ENCODE measurements around the gene CDHR2.
A peak's percentile ranks its signal among the peaks of the same experiment; 100 is the strongest.

CDHR2 gene

DNA sequence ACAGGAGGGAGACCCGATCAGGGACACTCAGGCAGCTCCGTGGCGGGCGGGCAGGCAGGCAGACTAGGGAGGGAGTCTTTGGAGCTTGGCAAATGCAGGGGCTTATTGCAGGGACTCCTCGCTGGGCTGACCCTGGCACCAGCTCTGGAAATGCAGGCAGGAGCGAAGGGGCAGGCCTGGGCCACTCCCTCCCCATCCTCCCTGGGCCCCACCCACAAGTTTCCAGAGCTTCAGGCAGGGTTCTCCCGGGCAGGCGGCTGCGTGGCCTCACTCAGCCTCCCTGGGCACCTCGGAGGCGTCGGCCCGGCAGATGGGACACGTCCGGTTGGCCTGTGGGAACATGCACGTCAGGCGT lies 20.4 kb upstream of the CDHR2 start:
- no peak for DNase-seq (ENCODE audit: low read depth)

DNA sequence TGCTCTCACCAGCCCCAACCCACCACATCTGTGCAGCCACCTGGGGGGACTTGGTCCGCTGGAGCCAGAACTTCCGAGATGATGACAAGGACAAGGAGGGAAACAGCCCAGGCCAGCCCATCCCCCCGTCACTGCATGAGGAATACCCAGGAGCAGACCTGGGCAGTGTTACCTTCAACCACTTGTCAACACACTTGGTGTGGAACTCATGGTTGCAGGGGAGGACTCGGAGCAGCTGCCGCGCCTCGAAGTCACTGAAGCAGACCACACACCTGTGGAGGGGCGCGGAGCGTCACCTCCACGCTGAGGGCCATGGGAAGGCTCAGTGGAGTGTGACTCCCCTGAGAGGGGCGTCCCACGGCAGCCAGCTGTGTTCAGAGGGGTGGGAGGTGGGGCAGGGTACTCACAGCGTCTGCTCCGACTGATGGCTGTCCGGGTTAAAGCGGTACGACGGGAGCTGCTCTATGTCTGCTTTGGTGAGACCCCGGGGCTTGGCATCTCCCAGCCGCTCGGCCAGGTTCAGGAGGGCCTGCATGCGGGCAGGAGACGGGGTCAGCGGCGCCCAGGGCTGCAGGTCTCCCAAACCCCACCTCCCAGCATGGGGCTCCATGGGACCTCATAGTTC lies 19.9 kb upstream of the CDHR2 start:
- DNase-seq (ENCODE audit: low read depth) = no peak

DNA sequence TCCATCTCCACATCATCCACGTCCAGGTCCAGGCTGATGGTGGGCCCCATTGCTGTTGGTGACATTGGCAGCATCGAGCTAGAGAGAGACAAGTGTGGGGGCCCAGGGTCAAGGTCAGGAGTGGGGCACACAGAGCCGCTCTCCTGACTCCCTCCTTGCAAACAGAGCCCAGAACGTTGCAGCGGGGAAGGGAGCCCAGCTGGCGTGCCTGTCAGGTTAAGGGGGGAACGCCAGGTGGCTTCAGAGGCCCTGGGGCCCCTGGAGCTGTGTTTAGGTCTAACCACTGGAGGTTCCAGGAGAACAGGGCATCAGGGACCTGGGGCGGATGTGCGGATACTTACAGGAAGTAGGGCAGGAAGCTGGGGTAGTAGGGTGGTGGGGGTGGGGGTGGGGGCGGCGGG lies 19.4 kb upstream of the CDHR2 start:
- no peak for DNase-seq (ENCODE audit: low read depth)

DNA sequence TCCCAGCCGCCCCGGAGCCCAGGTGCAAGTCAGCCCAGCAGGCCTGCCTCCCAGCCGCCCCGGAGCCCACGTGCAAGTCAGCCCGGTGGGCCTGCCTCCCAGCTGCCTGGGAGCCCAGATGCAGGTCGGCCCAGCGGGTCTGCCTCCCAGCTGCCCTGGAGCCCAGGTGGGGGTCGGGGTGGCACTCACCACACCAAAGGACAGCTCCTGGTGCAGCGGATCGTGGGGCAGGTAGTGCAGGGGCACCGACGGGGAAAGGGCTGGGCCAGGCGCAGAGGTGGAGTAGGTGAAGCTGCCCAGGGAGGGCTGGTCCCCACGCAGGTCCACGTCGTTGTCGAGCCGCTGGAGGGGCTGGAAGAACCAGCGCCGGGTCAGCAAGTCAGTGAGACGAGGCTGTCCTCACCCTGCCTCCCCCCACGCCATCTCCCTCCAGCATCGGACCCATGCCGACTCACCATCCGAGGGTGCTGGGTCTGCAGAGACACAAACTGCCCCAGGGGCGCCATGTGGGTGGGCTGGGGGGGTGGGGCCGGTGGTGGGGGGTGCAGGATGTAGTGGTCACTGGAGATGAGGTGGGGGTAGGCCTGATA lies 18.7 kb upstream of the CDHR2 start:
- no peak for DNase-seq (ENCODE audit: low read depth)

DNA sequence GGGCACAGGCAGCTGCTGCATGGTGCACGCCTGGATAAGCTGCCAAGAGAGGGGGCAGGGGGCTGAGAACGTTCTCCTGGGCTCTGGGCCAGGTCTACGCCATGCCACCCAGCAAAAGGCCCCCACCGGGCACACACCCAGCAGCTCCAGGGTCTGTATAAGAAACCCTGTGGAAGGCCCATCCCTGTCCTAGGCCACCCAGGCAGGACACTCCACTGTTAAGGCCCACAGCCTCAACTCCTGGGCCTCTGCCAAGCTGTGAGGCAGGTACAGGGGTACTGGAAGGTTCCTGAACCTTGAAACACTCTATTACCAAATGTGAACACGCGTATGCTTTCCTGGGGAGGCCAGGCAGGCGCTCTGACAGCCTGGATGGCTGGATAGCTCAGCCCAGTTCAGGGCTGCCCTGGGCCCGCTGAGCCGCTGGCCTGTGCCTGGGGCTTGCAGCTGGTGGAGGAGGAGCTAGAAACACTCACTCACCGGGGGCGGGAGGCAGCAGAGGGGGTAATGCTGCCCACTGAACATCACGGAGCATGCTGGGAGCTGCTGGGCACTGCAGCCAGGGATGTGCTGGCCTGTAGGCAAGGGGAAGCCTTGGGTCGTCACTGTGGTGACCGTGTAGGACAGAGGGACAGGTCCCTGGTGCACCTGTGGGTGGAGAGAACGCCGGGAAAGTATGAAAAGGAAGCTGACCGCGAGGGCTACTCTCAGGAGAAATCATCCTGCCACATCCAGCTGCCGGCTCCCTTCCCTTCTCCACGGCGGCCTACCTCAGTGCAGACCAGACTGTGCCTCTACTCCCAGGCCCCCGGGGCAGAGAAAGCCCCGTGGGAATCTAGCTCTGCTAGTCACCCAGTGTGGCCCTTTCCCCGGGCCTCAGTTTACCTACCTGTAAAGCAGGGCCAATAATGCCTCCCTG lies 17.9 kb upstream of the CDHR2 start:
- peak; percentile 47 for DNase-seq (ENCODE audit: low read depth)

DNA sequence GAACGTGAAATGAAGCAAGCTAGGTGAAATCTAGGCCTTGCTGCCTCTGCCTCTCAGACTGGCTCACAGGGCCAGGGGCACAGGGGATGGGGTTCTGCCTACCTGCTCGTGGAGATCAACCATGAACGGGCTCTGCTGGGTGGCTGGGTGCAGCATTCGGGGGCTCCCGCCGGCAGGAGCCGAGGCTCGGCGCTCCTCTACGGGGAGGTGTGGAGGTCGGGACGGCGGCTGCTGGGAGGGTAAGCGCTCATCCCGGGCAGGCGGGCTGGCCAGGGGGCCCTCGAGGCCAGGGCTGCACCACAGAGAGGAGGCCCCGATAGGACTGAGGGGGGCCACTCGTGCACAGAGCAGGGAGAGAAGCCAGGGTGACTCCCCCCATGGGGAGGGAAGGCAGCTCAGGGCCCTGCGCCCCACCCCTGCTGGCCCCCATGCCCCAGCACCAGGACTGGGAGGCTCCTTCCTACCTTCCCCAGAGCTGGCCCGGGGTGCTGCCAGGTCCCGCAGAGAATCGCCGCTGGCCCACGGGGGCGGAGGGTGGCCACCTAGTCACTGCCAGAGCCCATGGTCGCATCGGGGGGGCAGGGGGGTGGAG lies 17.1 kb upstream of the CDHR2 start:
- DNase-seq (ENCODE audit: low read depth) = no peak

DNA sequence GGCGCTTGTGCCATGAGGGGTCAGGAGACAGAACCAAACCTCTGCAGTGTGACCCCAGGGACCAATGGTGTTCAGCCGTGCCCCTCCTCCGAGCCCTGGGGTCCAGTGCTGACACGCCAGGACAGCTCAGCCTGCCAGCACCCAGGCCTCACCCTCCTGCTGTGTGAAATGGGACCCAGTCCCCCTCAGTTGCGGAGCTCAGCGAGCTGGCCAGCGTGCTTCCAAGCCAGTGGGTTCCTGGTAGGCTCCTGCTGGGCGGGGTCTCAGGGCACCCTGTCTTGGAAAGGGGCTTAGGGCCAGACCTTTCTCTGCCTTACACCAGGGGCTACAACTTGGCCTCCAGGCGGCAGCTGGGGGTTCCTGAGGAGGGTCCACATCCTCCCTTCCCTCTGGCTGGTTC lies 16.3 kb upstream of the CDHR2 start:
- no peak for DNase-seq (ENCODE audit: low read depth)

DNA sequence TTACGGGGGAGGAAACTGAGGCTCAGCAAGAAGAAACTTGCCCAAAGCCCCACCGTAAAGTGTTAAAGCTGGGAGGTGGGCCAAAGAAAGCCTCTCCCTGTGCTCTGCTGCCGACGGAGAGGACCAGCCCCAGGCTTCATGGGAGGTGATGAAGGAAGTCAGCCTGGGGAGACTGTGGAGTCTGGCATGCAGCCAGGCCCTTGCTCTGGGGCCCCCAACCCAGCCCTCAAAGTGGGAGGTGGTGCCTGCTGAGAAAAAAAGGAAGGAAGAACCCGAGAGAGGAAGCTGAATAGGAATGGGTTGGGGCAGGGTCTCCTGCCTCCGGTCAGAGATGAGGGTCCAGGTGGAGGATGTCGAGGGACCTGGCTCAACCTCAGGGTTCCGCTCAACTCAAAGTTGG lies 15.8 kb upstream of the CDHR2 start:
- no peak for DNase-seq (ENCODE audit: low read depth)

DNA sequence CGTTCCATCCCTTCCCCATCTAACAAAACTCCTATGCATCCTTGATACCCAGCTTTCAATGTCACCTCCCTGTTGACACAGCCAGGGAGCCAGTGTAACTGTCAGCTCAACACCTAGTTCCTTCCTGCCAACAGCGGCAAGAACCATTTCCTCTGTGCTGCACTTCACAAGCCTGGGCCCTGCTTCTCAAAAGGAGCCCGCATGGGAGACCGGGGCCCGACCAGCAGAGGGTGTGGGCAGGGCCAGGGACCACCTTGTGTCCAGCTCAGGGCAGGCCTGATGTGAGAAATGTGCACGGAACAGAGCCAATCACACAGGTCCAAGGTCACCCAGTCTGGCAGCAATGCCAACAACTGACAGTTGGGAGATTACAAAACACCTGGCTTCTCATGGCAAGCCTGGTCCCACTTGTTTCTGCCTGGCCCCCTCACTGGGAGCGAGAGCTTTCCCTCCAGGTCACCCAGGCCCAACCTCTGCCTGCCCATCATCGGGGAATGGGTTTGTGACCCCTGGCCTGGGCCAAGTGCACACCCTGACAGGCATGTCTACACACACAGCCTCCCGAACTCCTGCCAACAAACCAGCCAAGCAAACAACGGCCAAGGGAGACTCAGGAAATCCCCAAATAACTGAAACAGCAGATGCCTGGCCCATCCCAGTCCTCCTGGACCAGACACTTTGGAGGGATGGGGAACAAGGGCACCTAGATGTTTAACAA lies 15.1 kb upstream of the CDHR2 start:
- no peak for DNase-seq (ENCODE audit: low read depth)

DNA sequence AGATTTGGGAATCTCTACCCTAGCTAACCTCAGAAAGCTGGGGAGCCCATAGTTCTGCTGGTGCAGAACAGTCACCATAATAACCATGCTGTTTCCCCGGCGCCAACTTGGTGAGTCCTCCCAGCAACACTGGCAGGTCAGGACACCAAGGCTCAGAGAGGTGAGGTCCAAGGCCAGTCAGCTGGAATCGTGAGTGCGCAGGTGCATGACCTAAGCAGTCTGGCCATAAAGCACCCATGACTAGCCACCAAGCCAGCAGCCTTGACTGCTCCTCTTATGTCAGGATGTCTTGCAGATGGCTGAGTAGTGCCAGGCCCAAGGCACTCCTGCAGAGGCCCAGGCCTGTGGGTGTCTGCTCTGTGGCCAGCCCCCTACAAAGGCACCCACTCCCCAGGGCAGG lies 14.5 kb upstream of the CDHR2 start:
- DNase-seq (ENCODE audit: low read depth) = no peak

DNA sequence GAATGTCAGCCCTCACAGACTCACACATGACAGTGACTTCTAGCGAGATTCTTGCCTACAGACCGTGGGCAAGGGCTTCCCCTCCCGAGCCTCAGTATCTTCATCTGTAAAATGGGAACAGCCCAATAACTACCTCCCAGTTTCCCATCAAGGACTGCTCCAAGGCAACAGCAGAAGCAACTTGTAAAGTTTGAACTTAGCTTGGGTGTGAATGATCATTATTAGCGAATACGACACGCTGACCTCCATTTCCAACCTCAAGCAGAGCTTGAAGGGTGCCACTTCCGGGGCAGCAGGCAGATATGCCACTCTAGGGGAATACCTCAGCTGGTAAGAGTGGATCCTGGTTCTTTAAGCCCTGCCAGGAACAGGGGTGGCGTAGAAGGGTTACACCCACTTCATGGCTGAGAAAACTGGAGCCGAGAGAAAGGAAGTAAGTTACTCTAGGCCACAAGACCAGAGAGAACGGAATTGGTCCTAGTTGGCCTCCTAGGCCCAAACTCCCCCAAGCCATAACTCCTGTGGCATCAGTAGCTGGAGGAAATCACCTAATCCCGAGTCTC lies 14.0 kb upstream of the CDHR2 start:
- no peak for DNase-seq (ENCODE audit: low read depth)

DNA sequence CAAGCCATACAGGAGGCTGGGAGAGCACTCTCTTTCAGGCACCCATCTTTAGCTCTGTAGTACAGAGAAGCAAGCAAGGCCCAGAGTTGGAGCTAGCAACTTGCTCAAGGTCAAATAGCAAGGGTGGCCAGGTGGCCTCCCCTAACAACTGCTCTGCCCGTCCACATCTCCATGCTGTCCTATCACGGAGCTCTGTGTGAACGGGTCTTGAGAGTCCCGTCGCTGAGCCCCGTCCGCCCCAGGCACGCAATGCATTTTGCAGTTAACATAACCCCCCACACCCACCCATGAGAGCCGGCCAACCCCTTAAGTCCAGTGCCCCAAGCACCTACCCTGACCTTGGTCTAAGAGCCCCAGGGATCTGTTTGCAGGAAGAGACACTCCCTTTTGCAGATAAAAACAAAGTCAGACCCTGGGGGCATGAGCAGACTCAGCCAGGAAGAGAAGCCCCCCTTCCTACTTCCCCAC lies 13.4 kb upstream of the CDHR2 start:
- DNase-seq (ENCODE audit: low read depth) = peak; percentile 30

DNA sequence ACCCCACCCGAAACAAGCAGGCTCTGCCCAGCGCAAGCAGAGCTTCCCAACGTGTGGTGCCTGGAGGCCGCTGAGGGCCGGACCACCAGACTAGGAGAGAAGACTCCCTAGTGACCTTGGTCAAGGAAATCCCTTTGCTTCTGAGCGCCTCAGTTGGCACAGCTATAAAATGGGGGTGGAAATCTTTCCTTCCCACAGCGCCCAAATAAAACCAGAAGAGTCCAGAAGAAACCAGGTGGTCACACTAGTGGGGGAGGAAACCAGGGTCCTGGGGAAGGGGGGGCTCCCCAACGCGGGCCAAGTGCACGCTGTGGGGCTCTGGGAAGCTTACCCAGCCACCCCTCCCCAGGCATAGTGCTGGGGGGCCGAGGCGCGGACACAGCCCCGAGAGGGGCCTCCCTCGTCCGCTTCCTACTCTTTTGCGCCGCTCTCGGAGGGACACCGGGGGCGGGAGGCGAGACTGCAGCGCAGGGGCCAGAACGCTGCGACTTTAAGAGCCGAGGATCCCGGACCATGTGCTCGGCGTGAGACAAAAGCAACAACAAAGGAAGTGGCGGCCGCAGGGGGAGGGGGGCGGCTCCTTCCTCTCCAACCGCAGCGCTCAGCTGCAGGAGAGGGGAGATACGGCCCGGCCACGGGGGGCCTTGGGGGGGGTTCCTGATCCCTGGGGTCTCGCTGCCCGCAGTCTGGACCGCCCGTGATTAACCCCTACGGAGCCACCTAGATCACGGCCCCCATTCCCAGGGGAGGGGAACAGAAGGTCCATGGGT lies 12.8 kb upstream of the CDHR2 start:
- peak; percentile 87 for DNase-seq (ENCODE audit: low read depth)

DNA sequence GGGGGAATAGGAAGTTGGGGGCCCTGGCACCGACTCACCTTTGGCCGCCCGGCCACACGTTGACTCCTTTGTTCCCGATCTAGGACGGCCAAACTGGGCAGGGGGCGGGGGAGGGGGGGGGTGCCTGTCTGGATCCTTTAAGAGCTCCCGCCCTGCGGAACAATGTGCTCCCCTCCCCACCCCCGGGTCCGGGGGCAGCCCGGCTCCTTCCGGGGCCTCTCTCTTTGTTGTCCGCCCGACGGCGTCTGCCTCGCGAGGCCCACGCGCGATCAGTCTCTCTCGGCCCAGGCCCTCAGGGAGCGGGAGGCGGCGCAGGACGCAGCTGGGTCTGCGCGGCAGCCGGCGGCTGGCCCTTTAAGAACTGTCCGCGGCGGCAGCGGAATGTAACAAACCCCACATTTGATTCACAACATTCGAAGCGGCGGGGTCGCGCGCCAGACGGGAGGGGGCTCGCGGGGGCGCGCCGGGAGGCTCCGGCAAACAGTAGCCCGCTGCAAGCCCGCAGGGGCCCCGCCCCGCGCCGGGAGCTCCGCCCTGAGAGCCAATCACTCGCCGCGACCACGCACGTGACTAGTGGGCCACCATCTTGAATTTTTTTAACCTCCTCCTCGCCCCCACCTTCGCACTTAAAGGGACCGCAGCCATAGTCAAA lies 12.1 kb upstream of the CDHR2 start, which contains the start of gene RNF44:
TSS of gene RNF44 (minus strand) at position 501 of the 652 bp plus-strand sequence. CDS start 4,930 bp downstream, outside the sequence.
- DNase-seq (ENCODE audit: low read depth) = peak; percentile 97

DNA sequence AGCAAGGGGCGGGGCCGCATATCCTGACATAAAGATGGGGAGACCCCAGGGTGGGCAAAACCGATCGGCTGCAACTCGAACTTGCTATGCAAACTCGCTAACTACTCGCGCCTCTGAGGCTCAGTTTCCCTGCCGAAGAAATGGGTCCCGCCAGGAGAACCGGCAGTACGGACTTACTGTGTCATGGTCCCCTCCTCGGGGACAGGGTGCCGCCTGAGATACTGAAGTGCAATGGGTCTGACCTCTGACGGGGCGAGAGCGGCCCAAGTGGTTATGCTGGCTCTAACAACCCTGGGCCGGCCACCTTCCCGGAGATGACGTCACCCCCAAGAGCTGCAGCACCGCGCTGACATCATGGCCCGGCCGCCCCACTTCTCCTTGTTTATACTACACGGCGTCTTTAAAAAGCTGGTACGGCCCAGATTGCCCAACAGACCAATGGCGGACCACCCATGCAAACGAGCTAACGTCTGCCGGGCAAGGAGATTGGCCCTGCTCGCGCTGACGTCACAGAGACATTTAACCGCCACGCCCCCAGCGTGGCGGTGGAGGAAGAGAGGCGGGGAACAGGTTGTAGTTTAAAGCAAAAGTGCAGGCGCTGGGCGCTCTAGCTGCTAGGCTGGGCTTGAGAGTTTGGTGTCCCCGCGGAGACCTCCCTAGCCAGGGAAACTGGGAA lies 11.4 kb upstream of the CDHR2 start:
- peak; percentile 100 for DNase-seq (ENCODE audit: low read depth)

DNA sequence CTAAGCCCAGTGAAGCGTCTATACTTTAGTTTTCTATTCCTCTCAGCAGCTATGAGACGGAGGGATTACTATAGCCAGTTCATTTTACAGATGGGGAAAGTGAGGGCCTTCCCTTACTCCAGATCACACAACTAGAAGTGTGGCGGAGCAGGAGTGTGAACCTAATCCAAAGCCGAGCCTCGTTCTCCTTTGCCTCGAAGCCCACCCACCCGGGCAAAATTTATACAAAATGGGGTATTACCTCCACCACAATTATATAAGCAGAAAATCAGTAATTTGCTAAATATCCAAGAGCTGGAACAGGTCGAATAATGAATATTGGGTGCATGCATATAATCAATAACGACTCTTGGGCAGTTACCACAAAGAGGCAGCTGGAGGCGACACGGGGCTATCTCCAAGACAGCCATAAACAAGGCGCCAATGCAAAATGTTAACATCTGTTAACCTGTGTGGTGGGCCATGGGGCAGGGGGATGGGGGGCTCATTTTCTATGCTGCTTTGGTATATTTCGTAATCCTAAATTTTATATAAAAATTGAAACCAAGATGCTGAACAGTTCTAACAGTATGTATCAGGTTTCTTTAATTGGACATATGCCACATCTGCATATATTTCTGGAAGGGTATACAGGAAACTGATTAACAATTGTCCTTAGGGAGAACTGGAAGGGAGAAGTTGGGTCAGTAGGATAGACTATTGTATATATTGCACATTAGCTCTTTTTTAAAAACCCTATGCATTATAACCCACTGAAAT lies 10.7 kb upstream of the CDHR2 start:
- no peak for DNase-seq (ENCODE audit: low read depth)

DNA sequence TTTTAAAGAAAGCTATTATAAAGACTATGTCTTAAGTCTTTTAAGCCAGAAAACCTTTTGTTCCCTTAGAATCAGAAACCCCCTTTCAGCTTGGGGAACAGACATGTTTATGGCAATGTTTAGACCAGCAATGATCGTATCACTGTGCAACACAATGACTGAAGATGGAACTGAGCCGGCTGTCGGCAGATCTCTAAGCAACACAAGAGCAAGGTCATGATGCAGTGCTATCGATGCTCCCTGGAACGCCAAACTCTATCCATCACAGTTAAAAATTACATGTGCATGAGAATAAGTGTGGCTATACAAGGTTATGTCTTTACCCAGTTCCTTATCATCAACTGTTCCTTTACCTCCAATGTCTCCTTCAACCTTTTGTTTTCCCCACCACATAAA lies 10.2 kb upstream of the CDHR2 start:
- DNase-seq (ENCODE audit: low read depth) = no peak

DNA sequence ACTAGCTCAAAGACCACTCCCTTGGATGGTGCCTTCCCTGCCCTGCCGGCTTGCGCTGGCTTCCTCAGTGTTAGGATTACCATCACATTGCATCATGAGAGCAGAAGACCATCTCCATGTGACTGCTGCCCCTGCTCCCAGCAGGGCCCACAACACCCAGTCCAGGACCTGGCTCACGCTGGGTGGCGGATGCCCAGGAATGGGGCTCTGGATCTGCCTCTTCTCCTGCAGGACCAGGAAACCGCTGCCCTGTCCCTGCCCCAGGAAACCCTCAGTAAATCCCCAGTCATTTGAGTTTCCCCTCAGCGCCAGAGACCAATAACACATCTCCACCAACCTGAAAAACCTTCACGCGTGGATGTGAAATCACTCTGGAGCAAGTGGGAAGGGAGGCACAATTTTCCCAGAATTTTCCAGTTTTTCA lies 8.7 kb upstream of the CDHR2 start:
- DNase-seq (ENCODE audit: low read depth) = no peak

DNA sequence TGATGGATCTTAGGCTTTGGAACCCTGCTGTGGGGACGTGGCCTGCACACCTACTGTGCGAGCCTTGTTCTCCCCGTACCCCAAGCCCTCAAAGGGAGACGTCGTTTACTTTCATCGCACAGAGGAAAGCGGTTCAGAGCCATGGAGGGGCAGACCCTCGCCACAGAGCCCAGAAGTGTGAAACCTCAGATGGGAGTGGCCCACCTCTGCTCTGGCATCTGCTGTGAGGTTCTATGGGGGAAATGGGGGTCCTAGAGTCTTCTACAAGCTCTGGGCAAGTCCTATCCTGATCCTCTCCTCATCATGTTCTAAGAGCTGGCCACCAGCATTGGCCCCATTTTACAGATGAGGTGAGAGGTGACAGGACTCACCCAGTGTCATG lies 8.2 kb upstream of the CDHR2 start:
- no peak for DNase-seq (ENCODE audit: low read depth)

Data from ELR (cell line).